CD14-positive monocyte (primary cell): Measurements from ENCODE around the gene ANXA1. TPM values are rescaled to one million over a fixed set of nuclear protein-coding genes. Genes with fewer than 3 reads are reported as not detected.

Source experiments
- DNase-seq, 3 donors: peaks; one replicate each; pipeline ENCODE4 v3.0.0-alpha.2; 2011 to 2022
- H2AFZ ChIP-seq: 2 replicates; pipeline ENCODE4 v1.6.0; 2012; ENCODE audit warnings: mild to moderate bottlenecking, low read depth, low read length, inconsistent platforms; ENCODE audit not compliant: insufficient read depth, poor library complexity, severe bottlenecking
- H3K27ac ChIP-seq, 2 donors: 1 replicate in 1 of 2; 2 replicates in 1 of 2; pipeline ENCODE4 v1.5.1; 2012 to 2013; ENCODE audit warnings: low read length in 2 of 2, control low read depth in 1 of 2, inconsistent platforms in 1 of 2, low read depth in 1 of 2, mild to moderate bottlenecking in 1 of 2
- H3K27me3 ChIP-seq, 2 donors: one replicate each; pipeline versions ENCODE4 v1.6.0 to v1.6.1; 2011 to 2013; ENCODE audit warnings: low read length in 2 of 2; ENCODE audit not compliant: control insufficient read depth in 2 of 2, insufficient read depth in 2 of 2
- H3K36me3 ChIP-seq, 2 donors: replicated peaks in 1 of 2; 1 replicate in 1 of 2; 2 replicates in 1 of 2; pipeline versions ENCODE4 v1.5.1 to v1.6.1; 2012 to 2013; ENCODE audit warnings: low read length in 2 of 2, control low read depth in 1 of 2, inconsistent platforms in 1 of 2, mild to moderate bottlenecking in 1 of 2; ENCODE audit not compliant: insufficient read depth in 2 of 2, control insufficient read depth in 1 of 2
- H3K4me1 ChIP-seq, 2 donors: 1 replicate in 1 of 2; 2 replicates in 1 of 2; pipeline versions ENCODE4 v1.5.1 to v1.6.1; 2012 to 2013; ENCODE audit warnings: low read length in 2 of 2, control low read depth in 1 of 2, inconsistent platforms in 1 of 2, mild to moderate bottlenecking in 1 of 2, moderate library complexity in 1 of 2; ENCODE audit not compliant: insufficient read depth in 2 of 2, control insufficient read depth in 1 of 2
- H3K4me2 ChIP-seq: replicated peaks from 2 replicates; pipeline ENCODE3; 2012; ENCODE audit warnings: low read length, moderate library complexity, mild to moderate bottlenecking; ENCODE audit not compliant: poor library complexity, severe bottlenecking; ENCODE audit errors: extremely low read depth
- H3K4me3 ChIP-seq, 3 experiments: fragments of 200-600 bp in 1 of 3; sonication (generic) in 1 of 3; replicated peaks in 1 of 3; 1 replicate in 2 of 3; 2 replicates in 1 of 3; pipeline ENCODE4 v1.5.1; 2011 to 2013; ENCODE audit warnings: low read length in 3 of 3, mild to moderate bottlenecking in 3 of 3, control low read depth in 2 of 3, low read depth in 2 of 3, inconsistent platforms in 1 of 3, moderate library complexity in 1 of 3
- H3K79me2 ChIP-seq: 2 replicates; pipeline ENCODE4 v1.6.0; 2012; ENCODE audit warnings: mild to moderate bottlenecking, control low read depth, inconsistent platforms, low read length, moderate library complexity; ENCODE audit not compliant: insufficient read depth
- H3K9ac ChIP-seq: 2 replicates; pipeline ENCODE4 v1.6.0; 2017; ENCODE audit warnings: low read length, mild to moderate bottlenecking; ENCODE audit not compliant: insufficient read depth, poor library complexity, severe bottlenecking
- H3K9me3 ChIP-seq, 2 donors: replicated peaks in 1 of 2; 1 replicate in 1 of 2; 2 replicates in 1 of 2; pipeline versions ENCODE4 v1.5.1 to v1.6.1; 2012 to 2013; ENCODE audit warnings: low read length in 2 of 2, control low read depth in 1 of 2; ENCODE audit not compliant: control insufficient read depth in 1 of 2, insufficient read depth in 1 of 2
- H4K20me1 ChIP-seq: 2 replicates; pipeline ENCODE4 v1.6.0; 2012; ENCODE audit warnings: mild to moderate bottlenecking, low read length, control low read depth, moderate library complexity; ENCODE audit not compliant: insufficient read depth
- H3K27ac Mint-ChIP-seq, 7 donors: one replicate each; pipeline ENCODE4 v1.8.0; 2020; ENCODE audit warnings: mild to moderate bottlenecking in 7 of 7, mixed read lengths in 7 of 7, moderate library complexity in 6 of 7, inconsistent platforms in 2 of 7
- H3K27me3 Mint-ChIP-seq, 3 donors: one replicate each; pipeline ENCODE4 v1.8.0; 2021 to 2022; ENCODE audit warnings: low read depth in 3 of 3, mild to moderate bottlenecking in 3 of 3, mixed read lengths in 3 of 3, moderate library complexity in 3 of 3, inconsistent platforms in 1 of 3
- H3K36me3 Mint-ChIP-seq, 2 donors: one replicate each; pipeline ENCODE4 v1.8.0; 2020; ENCODE audit warnings: mixed read lengths in 2 of 2, inconsistent platforms in 1 of 2, mild to moderate bottlenecking in 1 of 2
- H3K4me1 Mint-ChIP-seq: one replicate; pipeline ENCODE4 v1.8.0; 2020; ENCODE audit warnings: mild to moderate bottlenecking, mixed read lengths
- H3K4me3 Mint-ChIP-seq, 2 donors: one replicate each; pipeline ENCODE4 v1.8.0; 2020; ENCODE audit warnings: mild to moderate bottlenecking in 2 of 2, mixed read lengths in 2 of 2, moderate library complexity in 1 of 2
- H3K9me3 Mint-ChIP-seq, 7 donors: one replicate each; pipeline ENCODE4 v1.8.0; 2020 to 2022; ENCODE audit warnings: mixed read lengths in 7 of 7, mild to moderate bottlenecking in 6 of 7, moderate library complexity in 6 of 7, inconsistent platforms in 2 of 7
- CTCF ChIP-seq: fragments of 200-600 bp; IDR thresholded peaks from one replicate; pipeline ENCODE4 v1.8.0; 2022; ENCODE audit warnings: antibody characterized with exemption, mild to moderate bottlenecking
- WGBS: methylation state at CpG from one replicate; pipeline ENCODE4 v1.1.5; 2013; ENCODE audit warnings: missing lambda C conversion rate; ENCODE audit not compliant: insufficient coverage; 5-methylcytosine and 5-hydroxymethylcytosine counted together
- intact Hi-C, 2 donors: fragments of 100-400 bp; cut with micrococcal nuclease; formaldehyde crosslinking; loops; one replicate each; pipeline versions ENCODE4 v1.15.0 to v1.15.1; 2023
- polyA plus RNA-seq, 3 donors: library from polyadenylated mRNA; depleted of rRNA in 1 of 3; unstranded in 2 of 3; stranded (reverse) in 1 of 3; fragments of 300-500 nt in 2 of 3; fragments of >200 nt in 1 of 3; fragmentation: Illumina TruSeq in 2 of 3; gene quantifications; 1 replicate in 2 of 3; 2 replicates in 1 of 3; pipeline ENCODE4 v1.2.3, GENCODE V29; 2012 to 2021

The ANXA1 gene
- polyA plus RNA-seq, 3 donors: 992 to 1,546 (median 1,157) TPM

- H3K4me1 ChIP-seq: peaks cover 0 to 9% of the 10 kb centered on the region in 2 donors
- no peak for TF ChIP-seq CTCF
- H3K36me3 ChIP-seq: no peaks in the 10 kb centered on the region
- DNase-seq: no peak
- no peak overlapping the region for H3K4me2 ChIP-seq
- H2AFZ ChIP-seq: no peak overlapping the region
- no peaks in the 10 kb centered on the region for H3K79me2 ChIP-seq
- H3K27ac ChIP-seq: no peak overlapping the region
- no peak overlapping the region for H3K4me3 ChIP-seq
- Mint-ChIP-seq H3K36me3 (no peaks in the 10 kb centered on the region), H3K27ac (no peak overlapping the region), H3K4me3 (no peak overlapping the region), H3K9me3 (no peaks in the 10 kb centered on the region), H3K27me3 (no peaks in the 10 kb centered on the region), H3K4me1 (peaks cover 6% of the 10 kb centered on the region)
- H3K27me3 ChIP-seq: no peaks in the 10 kb centered on the region
- H4K20me1 ChIP-seq: no peaks in the 10 kb centered on the region
- intact Hi-C loops: no loop called here
- H3K9me3 ChIP-seq: no peaks in the 10 kb centered on the region
- 70% methylated on average over 2 of the region's 4 CpGs for WGBS
- no peak overlapping the region for H3K9ac ChIP-seq
Observed at GRCh38 chr9:73104342-73104741, 47.3 kb upstream of the ANXA1 start.

GRCh38 chr9:73104921-73105320, 46.7 kb upstream of the ANXA1 start:
- Histone ChIP-seq H3K79me2 (no peaks in the 10 kb centered on the region), H3K4me2 (no peak overlapping the region), H3K27ac (no peak overlapping the region), H4K20me1 (no peaks in the 10 kb centered on the region), H3K9me3 (no peaks in the 10 kb centered on the region), H3K36me3 (no peaks in the 10 kb centered on the region), H2AFZ (no peak overlapping the region), H3K9ac (no peak overlapping the region), H3K4me3 (no peak overlapping the region), H3K4me1 (peaks cover 0 to 9% of the 10 kb centered on the region in 2 donors), H3K27me3 (no peaks in the 10 kb centered on the region)
- TF ChIP-seq CTCF: no peak
- intact Hi-C loops: loop anchor here in 1 of 2 donors (5.0 kb wide), 1 partner anchor 77 kb away; no protein-coding TSS in a partner anchor
- no CpG with 5 or more reads among the region's 3 CpGs for WGBS
- Mint-ChIP-seq H3K9me3 (no peaks in the 10 kb centered on the region), H3K4me1 (peaks cover 6% of the 10 kb centered on the region), H3K27ac (no peak overlapping the region), H3K4me3 (no peak overlapping the region), H3K36me3 (no peaks in the 10 kb centered on the region), H3K27me3 (no peaks in the 10 kb centered on the region)
- no peak for DNase-seq
